Activated CD8-positive, alpha-beta memory T cell treated with anti-CD3 and anti-CD28 coated beads for 48 hours (primary cell): ENCODE measurements around the gene ULBP2.

Experiments
- DNase-seq, 3 experiments: peaks; one replicate each; pipeline ENCODE4 v3.0.0-alpha.2; 2020; ENCODE audit warnings: low read depth in 2 of 3, low spot score in 2 of 3

ULBP2 gene

GRCh38 chr6:149941583-149942460, at the start of gene ULBP2:
Gene ULBP2 (plus strand): TSS chr6:149942014. CDS start chr6:149942073, 59 bp downstream.
- DNase-seq: peak in 2 of 3 experiments; percentile 72 to 75

GRCh38 chr6:149895048-149895590, 46.7 kb upstream of the ULBP2 start:
- no peak for DNase-seq

- DNase-seq: no peak
Measured at GRCh38 chr6:149895833-149896271, 46.0 kb upstream of the ULBP2 start.

GRCh38 chr6:149896491-149896890, 45.3 kb upstream of the ULBP2 start:
- no peak for DNase-seq

GRCh38 chr6:149897015-149897697, 44.7 kb upstream of the ULBP2 start:
- no peak for DNase-seq

GRCh38 chr6:149897855-149898744, 43.7 kb upstream of the ULBP2 start, which contains the start of gene RAET1E:
Gene RAET1E (minus strand): TSS chr6:149898113. CDS start chr6:149890901, 7,212 bp downstream.
- DNase-seq: no peak

GRCh38 chr6:149898966-149899365, 42.8 kb upstream of the ULBP2 start:
- DNase-seq: no peak

GRCh38 chr6:149899486-149899885, 42.3 kb upstream of the ULBP2 start:
- no peak for DNase-seq

GRCh38 chr6:149899926-149900619, 41.7 kb upstream of the ULBP2 start:
- DNase-seq: no peak

GRCh38 chr6:149900620-149901443, 41.0 kb upstream of the ULBP2 start:
- no peak for DNase-seq

GRCh38 chr6:149901444-149902140, 40.2 kb upstream of the ULBP2 start:
- no peak for DNase-seq

GRCh38 chr6:149903938-149904611, 37.7 kb upstream of the ULBP2 start:
- DNase-seq: no peak

- no peak for DNase-seq
Measured at GRCh38 chr6:149904661-149905370, 37.0 kb upstream of the ULBP2 start.

- no peak for DNase-seq
Measured at GRCh38 chr6:149905371-149905910, 36.4 kb upstream of the ULBP2 start.

- no peak for DNase-seq
Measured at GRCh38 chr6:149905911-149906371, 35.9 kb upstream of the ULBP2 start.

- DNase-seq: no peak
Measured at GRCh38 chr6:149906405-149906804, 35.4 kb upstream of the ULBP2 start.

GRCh38 chr6:149907317-149907716, 34.5 kb upstream of the ULBP2 start:
- no peak for DNase-seq
